ENCODE data around the gene CMIP.

The CMIP gene

GRCh38 chr16:81645266-81645694, 200.7 kb downstream of the CMIP start:
- FAIRE-seq = no peak

- FAIRE-seq = no peak
Observed at GRCh38 chr16:81645925-81646324, 201.3 kb downstream of the CMIP start.

GRCh38 chr16:81646561-81646960, 202.0 kb downstream of the CMIP start:
- FAIRE-seq = no peak

- FAIRE-seq = no peak
Observed at GRCh38 chr16:81647527-81647926, 202.9 kb downstream of the CMIP start.

GRCh38 chr16:81649561-81650184, 205.1 kb downstream of the CMIP start:
- no peak for FAIRE-seq

GRCh38 chr16:81650281-81650680, 205.7 kb downstream of the CMIP start:
- FAIRE-seq = no peak

GRCh38 chr16:81650982-81651562, 206.5 kb downstream of the CMIP start:
- FAIRE-seq = no peak

GRCh38 chr16:81651758-81652718, 207.4 kb downstream of the CMIP start:
- FAIRE-seq = no peak

GRCh38 chr16:81652798-81653505, 208.3 kb downstream of the CMIP start:
- no peak for FAIRE-seq

GRCh38 chr16:81654346-81654745, 209.7 kb downstream of the CMIP start:
- no peak for FAIRE-seq

GRCh38 chr16:81655469-81656162, 211.0 kb downstream of the CMIP start:
- no peak for FAIRE-seq

GRCh38 chr16:81657224-81657623, 212.6 kb downstream of the CMIP start:
- no peak for FAIRE-seq

GRCh38 chr16:81657781-81658180, 213.2 kb downstream of the CMIP start:
- FAIRE-seq = no peak

- FAIRE-seq = no peak
Observed at GRCh38 chr16:81658373-81658772, 213.8 kb downstream of the CMIP start.

- FAIRE-seq = no peak
Observed at GRCh38 chr16:81659249-81659648, 214.6 kb downstream of the CMIP start.

GRCh38 chr16:81661082-81661481, 216.5 kb downstream of the CMIP start:
- FAIRE-seq = no peak

GRCh38 chr16:81664153-81664552, 219.5 kb downstream of the CMIP start:
- no peak for FAIRE-seq

- FAIRE-seq = no peak
Observed at GRCh38 chr16:81665588-81665987, 221.0 kb downstream of the CMIP start.

GRCh38 chr16:81666113-81666512, 221.5 kb downstream of the CMIP start:
- no peak for FAIRE-seq

- no peak for FAIRE-seq
Observed at GRCh38 chr16:81668243-81669097, 223.9 kb downstream of the CMIP start.
